ENCODE measurements around the gene F8. TPM values are rescaled to one million over a fixed set of nuclear protein-coding genes. Genes with fewer than 3 reads are reported as not detected.

The F8 gene
- total RNA-seq (2021) (13.8 and 15.2 TPM in 2 replicates), Bru-seq, nascent RNA (percentile 37 among the genes with signal in this experiment), BruChase-seq, experiment 1, labeled RNA remaining after a 2-hour chase (percentile 34 among the genes with signal in this experiment), BruChase-seq, experiment 2, labeled RNA remaining after a 6-hour chase (percentile 37 among the genes with signal in this experiment)
- long read RNA-seq, transcript F8-201 (5 exons, 2,620 nt) = major isoform, 28 of 34 reads
- long read RNA-seq, partial matches to known transcripts = 2 of 34 reads
- long read RNA-seq, other reads (novel, unspliced or antisense) = 2 of 34 reads

DNA sequence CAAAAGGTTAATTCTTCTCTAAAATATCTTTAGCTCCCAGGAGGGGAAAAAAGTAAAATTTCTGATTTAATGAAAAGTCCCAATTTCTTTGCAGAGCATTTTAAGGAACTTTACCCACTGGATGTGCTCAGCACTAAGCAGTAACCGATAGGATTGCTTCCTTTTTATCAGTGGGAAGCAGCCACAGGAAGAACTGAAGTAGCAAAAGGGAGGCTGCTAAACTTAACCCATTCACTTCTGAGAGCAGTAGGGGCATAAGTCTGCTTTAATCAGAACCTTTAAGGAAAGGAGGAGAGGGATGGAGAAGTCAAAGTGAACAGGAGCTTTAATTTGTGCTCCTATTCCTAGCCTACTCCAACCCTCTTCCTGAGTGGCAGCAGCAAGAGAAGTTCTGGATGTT lies at the start of gene F8:
Gene F8, minus strand, starts transcription at position 139 of the 400 bp plus-strand sequence. CDS start 171 bp downstream, outside the sequence.
- H3F3A ChIP-seq (ENCODE audit: insufficient read depth, low read depth) = peaks cover 12% of the 10 kb centered on the region
- H3K4me1 ChIP-seq (replicated peaks; ENCODE audit: insufficient read depth) = no peaks in the 10 kb centered on the region; the same call in 1 of the 2 replicates
- H3K4me2 ChIP-seq = no peak within 1 kb of the TSS
- H3K4me3 ChIP-seq = no peak within 1 kb of the TSS
- H3K9me2 ChIP-seq (ENCODE audit: insufficient read depth) = no peaks in the 10 kb centered on the region
- no TSS peak for BruUV-seq (replicated peaks)
- H3K9me3 ChIP-seq (ENCODE audit: insufficient read depth, low read depth) = no peaks in the 10 kb centered on the region
- H3K27ac ChIP-seq = no peak within 1 kb of the TSS
- no peaks in the 10 kb centered on the region for H3K36me3 ChIP-seq (ENCODE audit: low read depth)
- TF ChIP-seq, protein P1, sequence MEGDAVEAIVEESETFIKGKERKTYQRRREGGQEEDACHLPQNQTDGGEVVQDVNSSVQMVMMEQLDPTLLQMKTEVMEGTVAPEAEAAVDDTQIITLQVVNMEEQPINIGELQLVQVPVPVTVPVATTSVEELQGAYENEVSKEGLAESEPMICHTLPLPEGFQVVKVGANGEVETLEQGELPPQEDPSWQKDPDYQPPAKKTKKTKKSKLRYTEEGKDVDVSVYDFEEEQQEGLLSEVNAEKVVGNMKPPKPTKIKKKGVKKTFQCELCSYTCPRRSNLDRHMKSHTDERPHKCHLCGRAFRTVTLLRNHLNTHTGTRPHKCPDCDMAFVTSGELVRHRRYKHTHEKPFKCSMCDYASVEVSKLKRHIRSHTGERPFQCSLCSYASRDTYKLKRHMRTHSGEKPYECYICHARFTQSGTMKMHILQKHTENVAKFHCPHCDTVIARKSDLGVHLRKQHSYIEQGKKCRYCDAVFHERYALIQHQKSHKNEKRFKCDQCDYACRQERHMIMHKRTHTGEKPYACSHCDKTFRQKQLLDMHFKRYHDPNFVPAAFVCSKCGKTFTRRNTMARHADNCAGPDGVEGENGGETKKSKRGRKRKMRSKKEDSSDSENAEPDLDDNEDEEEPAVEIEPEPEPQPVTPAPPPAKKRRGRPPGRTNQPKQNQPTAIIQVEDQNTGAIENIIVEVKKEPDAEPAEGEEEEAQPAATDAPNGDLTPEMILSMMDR (conservative IDR thresholded peaks at IDR 0.05) = no peak
- TF ChIP-seq EZH2 (IDR thresholded peaks at IDR 0.05; ENCODE audit: low read depth) = no peak
- no peaks in the 10 kb centered on the region; the same call in 1 of the 2 replicates for H3K79me2 ChIP-seq (ENCODE audit: low read depth)
- no peak within 1 kb of the TSS for H2AFZ ChIP-seq
- H4K20me1 ChIP-seq (ENCODE audit: insufficient read depth) = no peaks in the 10 kb centered on the region
- no peaks in the 10 kb centered on the region for H3K27me3 ChIP-seq (ENCODE audit: insufficient read depth, low read depth)
- no peak for DNase-seq
- CTCF ChIA-PET = no interaction called here
- POLR2A ChIA-PET (ENCODE audit: unreplicated experiment) = no interaction called here
- intact Hi-C loops (cut with micrococcal nuclease; ENCODE audit: unreplicated experiment) = loop anchor here (10.0 kb wide), 1 partner anchor 648 kb away; the partner anchor contains the start of genes EMD and FLNA

DNA sequence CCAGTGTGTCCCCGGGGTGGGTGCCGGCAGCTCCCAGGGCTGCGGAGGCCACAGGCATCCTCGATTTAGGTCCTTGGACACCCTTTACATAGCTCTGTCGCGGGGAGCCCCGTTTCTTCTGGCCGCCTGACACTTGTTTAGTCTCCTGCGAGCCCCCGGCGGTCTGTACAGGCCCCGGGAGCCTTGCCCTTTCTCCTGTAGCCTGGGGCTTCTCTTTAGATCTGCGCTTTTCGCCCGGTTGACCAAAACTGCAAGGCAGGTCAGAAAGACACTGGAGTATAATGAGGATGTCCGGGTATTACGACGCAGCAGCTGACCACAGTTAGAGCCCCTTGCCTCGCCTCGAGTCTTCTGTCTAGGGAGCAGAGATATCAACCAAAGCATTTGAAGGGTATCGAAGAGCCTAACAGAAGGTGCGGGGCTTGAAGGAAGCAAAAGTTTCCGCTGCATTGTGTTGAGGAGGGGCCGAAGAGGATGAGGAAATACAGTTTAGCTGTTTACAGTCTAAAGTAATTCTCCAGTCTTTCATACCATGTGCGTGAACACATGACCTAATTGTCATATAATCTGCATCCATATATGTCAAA lies 49.3 kb upstream of the F8 start:
- BruUV-seq (replicated peaks) = TSS peak; percentile 41
- Histone ChIP-seq H3F3A (ENCODE audit: insufficient read depth, low read depth) (peaks cover 6% of the 10 kb centered on the region), H4K20me1 (ENCODE audit: insufficient read depth) (no peaks in the 10 kb centered on the region), H3K4me1 (replicated peaks; ENCODE audit: insufficient read depth) (peaks cover 29% of the 10 kb centered on the region), H3K79me2 (ENCODE audit: low read depth) (peaks cover 53% of the 10 kb centered on the region), H3K9me2 (ENCODE audit: insufficient read depth) (no peaks in the 10 kb centered on the region), H2AFZ (peak overlapping the region; percentile 97), H3K27me3 (ENCODE audit: insufficient read depth, low read depth) (no peaks in the 10 kb centered on the region), H3K4me3 (peak overlapping the region; percentile 83), H3K27ac (peak overlapping the region; percentile 59), H3K4me2 (peak overlapping the region; percentile 85), H3K9me3 (ENCODE audit: insufficient read depth, low read depth) (no peaks in the 10 kb centered on the region), H3K36me3 (ENCODE audit: low read depth) (no peaks in the 10 kb centered on the region)
- POLR2A ChIA-PET (ENCODE audit: unreplicated experiment) = interaction anchor here (0.6 to 0.7 kb wide), 2 partner anchors 90 to 153 kb away, joined by 3 to 4 read pairs; no protein-coding TSS in a partner anchor
- CTCF ChIA-PET = no interaction called here
- DNase-seq = peak in 1 of 2 experiments; percentile 35
- intact Hi-C loops (cut with micrococcal nuclease; ENCODE audit: unreplicated experiment) = loop anchor here (2.0 kb wide), 1 partner anchor 45 kb away; the partner anchor contains the start of gene FUNDC2
- TF ChIP-seq, protein P1 (conservative IDR thresholded peaks at IDR 0.05) = no peak
- no peak for TF ChIP-seq EZH2 (IDR thresholded peaks at IDR 0.05; ENCODE audit: low read depth)

DNA sequence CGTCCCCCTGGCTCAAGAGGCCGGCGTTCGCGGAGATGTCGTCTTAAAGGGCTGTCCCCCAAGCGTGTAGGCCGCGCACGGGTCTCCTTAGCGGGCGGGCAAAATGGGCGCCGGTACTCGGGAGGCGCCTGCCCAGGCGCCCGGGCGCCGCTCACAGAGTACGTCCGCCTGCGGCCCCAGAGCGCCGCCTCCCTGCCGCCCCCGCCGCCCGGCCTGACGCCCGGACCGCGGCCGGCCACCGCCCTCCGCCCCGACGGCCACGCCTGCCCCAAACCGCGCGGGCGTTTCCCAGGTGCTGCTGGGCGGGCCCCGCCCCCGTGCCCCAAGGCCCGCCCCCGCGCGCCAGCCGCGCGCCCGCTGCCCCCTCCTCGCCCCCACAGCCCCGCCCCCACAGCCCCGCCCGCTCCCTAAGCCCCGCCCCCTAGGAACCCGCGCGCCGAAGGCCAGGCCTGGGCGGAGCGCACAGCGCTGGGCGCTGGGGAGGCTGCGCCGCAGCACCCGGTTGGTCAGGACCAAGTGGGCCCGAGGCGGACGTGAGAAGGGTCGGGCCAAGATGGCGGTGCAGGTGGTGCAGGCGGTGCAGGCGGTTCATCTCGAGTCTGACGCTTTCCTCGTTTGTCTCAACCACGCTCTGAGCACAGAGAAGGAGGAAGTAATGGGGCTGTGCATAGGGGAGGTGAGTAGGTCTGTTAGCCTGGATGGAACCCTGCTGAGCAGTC lies 48.6 kb upstream of the F8 start, which contains the start of the genes BRCC3, CMC4 and MTCP1:
Gene BRCC3, plus strand, starts transcription at position 534 of the 719 bp plus-strand sequence. Its CDS starts 20 bp downstream, at position 554.
Gene CMC4, minus strand, starts transcription at position 162 of the 719 bp plus-strand sequence. CDS start 7,113 bp downstream, outside the sequence.
Gene MTCP1, minus strand, starts transcription at position 162 of the 719 bp plus-strand sequence. CDS start 5,126 bp downstream, outside the sequence.
- ChIA-PET CTCF (no interaction called here), POLR2A (ENCODE audit: unreplicated experiment) (interaction anchor here (0.6 kb wide), 1 partner anchor 154 kb away, joined by 3 read pairs; no protein-coding TSS in a partner anchor)
- Histone ChIP-seq H3K4me1 (replicated peaks; ENCODE audit: insufficient read depth) (peaks cover 35% of the 10 kb centered on the region), H3K9me3 (ENCODE audit: insufficient read depth, low read depth) (no peaks in the 10 kb centered on the region), H3F3A (ENCODE audit: insufficient read depth, low read depth) (peaks cover 7% of the 10 kb centered on the region), H3K79me2 (ENCODE audit: low read depth) (peaks cover 59% of the 10 kb centered on the region), H3K9me2 (ENCODE audit: insufficient read depth) (no peaks in the 10 kb centered on the region), H3K27ac (peak within 1 kb of the TSS; percentile 67), H4K20me1 (ENCODE audit: insufficient read depth) (no peaks in the 10 kb centered on the region), H3K4me3 (peak within 1 kb of the TSS; percentile 83), H3K27me3 (ENCODE audit: insufficient read depth, low read depth) (no peaks in the 10 kb centered on the region), H3K36me3 (ENCODE audit: low read depth) (no peaks in the 10 kb centered on the region), H3K4me2 (peak within 1 kb of the TSS; percentile 85), H2AFZ (peak within 1 kb of the TSS; percentile 97)
- peak; percentile 62 to 92 for DNase-seq
- no peak for TF ChIP-seq EZH2 (IDR thresholded peaks at IDR 0.05; ENCODE audit: low read depth)
- BruUV-seq (replicated peaks) = no TSS peak
- intact Hi-C loops (cut with micrococcal nuclease; ENCODE audit: unreplicated experiment) = loop anchor here (2.0 kb wide), 1 partner anchor 44 kb away; the partner anchor contains the start of gene FUNDC2
